ENCODE data around the gene MOB3B. TPM values are rescaled to one million over a fixed set of nuclear protein-coding genes. Genes with fewer than 3 reads are reported as not detected.

Gene MOB3B
- polyA plus RNA-seq, 1 experiment, result 0.38 TPM

DNA sequence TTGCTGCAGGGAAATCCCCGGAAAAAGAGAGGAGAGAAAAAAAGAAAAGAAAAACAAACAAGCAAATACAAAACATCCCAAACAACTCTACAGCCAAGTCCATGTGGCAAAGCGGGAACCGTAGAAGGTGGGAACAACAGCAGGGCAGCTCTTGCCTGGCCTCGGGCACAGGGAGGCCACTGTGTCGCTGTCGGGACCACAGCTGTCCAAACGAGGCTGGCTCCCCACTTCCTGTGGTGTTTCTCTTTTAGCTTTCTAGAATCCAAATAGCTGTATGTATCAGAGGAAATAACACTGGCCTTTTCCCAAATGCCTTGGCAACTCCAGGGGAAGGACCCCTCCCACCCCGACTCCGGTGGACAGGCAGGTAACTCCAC is 191.1 kb downstream of the MOB3B start:
- H3K27me3 ChIP-seq (ENCODE audit: control insufficient read depth, insufficient read depth, low read length), result peaks cover 4% of the 10 kb centered on the region
- no peak overlapping the region for H3K4me3 ChIP-seq (ENCODE audit: low read depth, low read length)
- TF ChIP-seq, protein P1, sequence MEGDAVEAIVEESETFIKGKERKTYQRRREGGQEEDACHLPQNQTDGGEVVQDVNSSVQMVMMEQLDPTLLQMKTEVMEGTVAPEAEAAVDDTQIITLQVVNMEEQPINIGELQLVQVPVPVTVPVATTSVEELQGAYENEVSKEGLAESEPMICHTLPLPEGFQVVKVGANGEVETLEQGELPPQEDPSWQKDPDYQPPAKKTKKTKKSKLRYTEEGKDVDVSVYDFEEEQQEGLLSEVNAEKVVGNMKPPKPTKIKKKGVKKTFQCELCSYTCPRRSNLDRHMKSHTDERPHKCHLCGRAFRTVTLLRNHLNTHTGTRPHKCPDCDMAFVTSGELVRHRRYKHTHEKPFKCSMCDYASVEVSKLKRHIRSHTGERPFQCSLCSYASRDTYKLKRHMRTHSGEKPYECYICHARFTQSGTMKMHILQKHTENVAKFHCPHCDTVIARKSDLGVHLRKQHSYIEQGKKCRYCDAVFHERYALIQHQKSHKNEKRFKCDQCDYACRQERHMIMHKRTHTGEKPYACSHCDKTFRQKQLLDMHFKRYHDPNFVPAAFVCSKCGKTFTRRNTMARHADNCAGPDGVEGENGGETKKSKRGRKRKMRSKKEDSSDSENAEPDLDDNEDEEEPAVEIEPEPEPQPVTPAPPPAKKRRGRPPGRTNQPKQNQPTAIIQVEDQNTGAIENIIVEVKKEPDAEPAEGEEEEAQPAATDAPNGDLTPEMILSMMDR (IDR thresholded peaks at IDR 0.05; ENCODE audit: low read depth, low read length), result no peak
- H3K27ac ChIP-seq (ENCODE audit: low read depth, low read length), result no peak overlapping the region
- POLR2A ChIA-PET, result no interaction called here
- CTCF ChIA-PET, result no interaction called here
- H3K9me3 ChIP-seq (ENCODE audit: control insufficient read depth, insufficient read depth, low read length), result no peaks in the 10 kb centered on the region
- DNase-seq (ENCODE audit: low read depth, low spot score), result no peak

DNA sequence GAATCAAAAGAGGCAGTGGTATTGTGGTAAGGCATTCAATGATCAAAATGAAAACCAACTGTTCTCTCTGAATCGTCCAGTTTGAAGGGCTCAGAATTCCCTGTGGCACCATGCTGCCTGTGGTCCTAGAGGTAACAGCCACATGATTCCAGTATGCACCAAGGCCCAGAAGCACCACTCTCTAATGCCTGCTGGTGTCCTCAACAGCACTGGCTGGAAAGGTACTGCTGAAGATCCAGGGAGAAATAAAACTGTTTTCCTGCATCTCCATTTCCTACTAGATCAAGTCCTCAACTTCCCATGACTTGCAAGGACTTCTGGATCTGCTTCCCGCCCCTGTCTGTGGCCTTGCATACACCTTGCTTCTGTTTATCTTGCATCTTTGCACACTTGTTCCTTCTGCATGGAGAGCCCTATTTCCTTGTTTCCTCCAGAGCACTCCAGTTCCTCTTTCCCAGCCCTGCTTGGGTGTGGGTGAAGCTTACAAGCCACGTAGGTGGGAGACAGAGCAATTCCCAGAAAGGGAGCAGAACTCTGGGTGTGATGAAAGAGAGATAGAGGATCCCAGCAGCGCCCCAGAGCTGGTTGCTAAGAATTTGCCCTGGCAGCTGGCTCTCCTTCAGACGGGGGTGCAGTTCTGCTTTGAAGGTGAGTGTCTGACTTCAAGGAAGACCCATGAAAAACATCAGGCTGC is 191.6 kb downstream of the MOB3B start:
- peaks cover 4% of the 10 kb centered on the region for H3K27me3 ChIP-seq (ENCODE audit: control insufficient read depth, insufficient read depth, low read length)
- H3K27ac ChIP-seq (ENCODE audit: low read depth, low read length), result no peak overlapping the region
- no peak for DNase-seq (ENCODE audit: low read depth, low spot score)
- ChIA-PET POLR2A (no interaction called here), CTCF (interaction anchor here (0.6 to 1.5 kb wide), 2 partner anchors 192 to 210 kb away, joined by 3 to 9 read pairs; no protein-coding TSS in a partner anchor)
- no peak overlapping the region for H3K4me3 ChIP-seq (ENCODE audit: low read depth, low read length)
- H3K9me3 ChIP-seq (ENCODE audit: control insufficient read depth, insufficient read depth, low read length), result no peaks in the 10 kb centered on the region
- TF ChIP-seq, protein P1 (IDR thresholded peaks at IDR 0.05; ENCODE audit: low read depth, low read length), result no peak

DNA sequence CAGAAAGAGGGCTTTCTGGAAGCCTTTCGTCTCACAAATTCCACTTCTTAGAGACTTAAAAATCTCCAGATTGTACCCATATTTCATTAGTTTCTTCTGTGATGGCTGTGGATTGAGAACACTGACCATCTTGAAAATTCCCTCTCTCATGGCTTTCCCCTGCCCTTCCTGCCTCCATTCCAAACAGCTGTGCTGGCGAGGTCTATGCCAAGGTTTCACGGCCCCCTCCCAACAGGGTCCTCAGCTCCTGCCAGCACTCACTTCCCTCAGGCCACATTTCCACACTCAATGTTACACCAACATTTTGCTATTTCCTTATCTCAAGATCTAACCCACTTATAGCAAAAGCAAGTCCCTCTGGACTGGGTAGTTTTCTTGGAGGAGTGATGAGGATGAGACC is 192.4 kb downstream of the MOB3B start:
- H3K4me3 ChIP-seq (ENCODE audit: low read depth, low read length), result no peak overlapping the region
- no peaks in the 10 kb centered on the region for H3K9me3 ChIP-seq (ENCODE audit: control insufficient read depth, insufficient read depth, low read length)
- no peak for DNase-seq (ENCODE audit: low read depth, low spot score)
- CTCF ChIA-PET, result interaction anchor here (0.6 to 1.5 kb wide), 2 partner anchors 193 to 210 kb away, joined by 3 to 9 read pairs; no protein-coding TSS in a partner anchor
- no peak overlapping the region for H3K27ac ChIP-seq (ENCODE audit: low read depth, low read length)
- POLR2A ChIA-PET, result no interaction called here
- peaks cover 4% of the 10 kb centered on the region for H3K27me3 ChIP-seq (ENCODE audit: control insufficient read depth, insufficient read depth, low read length)
- TF ChIP-seq, protein P1 (IDR thresholded peaks at IDR 0.05; ENCODE audit: low read depth, low read length), result no peak

DNA sequence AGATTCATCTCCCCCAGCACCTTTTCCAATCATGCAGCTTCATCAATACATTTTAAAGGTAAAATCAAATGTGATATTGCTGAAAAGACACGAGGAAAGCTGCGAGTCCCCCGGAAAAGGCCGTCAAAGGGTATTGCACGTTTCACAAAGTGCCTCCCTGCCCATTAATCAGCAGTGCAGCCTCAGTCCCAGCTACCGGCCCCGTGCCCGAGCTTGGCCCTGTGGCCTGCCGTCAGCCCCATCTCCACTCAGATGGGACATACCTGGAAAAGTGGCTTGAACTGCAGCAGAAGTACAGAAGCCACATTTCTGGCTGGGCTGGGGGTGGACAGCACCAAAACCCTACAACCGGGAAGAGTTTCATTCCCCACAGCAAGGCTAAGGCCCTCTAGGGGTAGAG is 192.8 kb downstream of the MOB3B start:
- DNase-seq (ENCODE audit: low read depth, low spot score), result no peak
- POLR2A ChIA-PET, result no interaction called here
- Histone ChIP-seq H3K4me3 (ENCODE audit: low read depth, low read length) (no peak overlapping the region), H3K9me3 (ENCODE audit: control insufficient read depth, insufficient read depth, low read length) (no peaks in the 10 kb centered on the region), H3K27me3 (ENCODE audit: control insufficient read depth, insufficient read depth, low read length) (peaks cover 4% of the 10 kb centered on the region), H3K27ac (ENCODE audit: low read depth, low read length) (no peak overlapping the region)
- CTCF ChIA-PET, result interaction anchor here (1.1 to 1.5 kb wide), 2 partner anchors 211 to 212 kb away, joined by 5 to 9 read pairs; no protein-coding TSS in a partner anchor
- TF ChIP-seq, protein P1 (IDR thresholded peaks at IDR 0.05; ENCODE audit: low read depth, low read length), result no peak

DNA sequence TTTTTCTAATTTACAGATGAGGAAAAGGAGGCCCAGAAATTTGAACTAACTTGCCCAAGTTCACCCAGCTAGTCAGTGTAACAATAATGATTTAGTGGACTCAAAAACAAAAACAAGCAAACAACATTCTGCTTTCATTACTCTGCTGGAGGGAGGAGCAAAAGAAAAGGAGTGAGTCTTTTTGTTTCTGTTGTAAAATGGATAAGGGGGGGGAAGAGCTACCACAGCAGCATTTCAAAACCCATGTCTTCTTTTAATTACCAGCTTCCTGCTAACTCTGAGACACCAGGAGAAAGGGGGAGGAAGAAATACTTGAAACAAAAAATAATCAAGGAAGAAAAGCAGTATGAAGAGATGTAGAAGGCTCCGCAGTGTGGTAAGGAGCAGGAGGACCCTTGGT is 193.5 kb downstream of the MOB3B start:
- no peak for DNase-seq (ENCODE audit: low read depth, low spot score)
- Histone ChIP-seq H3K9me3 (ENCODE audit: control insufficient read depth, insufficient read depth, low read length) (no peaks in the 10 kb centered on the region), H3K4me3 (ENCODE audit: low read depth, low read length) (no peak overlapping the region), H3K27ac (ENCODE audit: low read depth, low read length) (no peak overlapping the region), H3K27me3 (ENCODE audit: control insufficient read depth, insufficient read depth, low read length) (peaks cover 3% of the 10 kb centered on the region)
- CTCF ChIA-PET, result interaction anchor here (1.1 to 1.3 kb wide), 2 partner anchors 210 to 213 kb away, joined by 3 to 5 read pairs; no protein-coding TSS in a partner anchor
- TF ChIP-seq, protein P1 (IDR thresholded peaks at IDR 0.05; ENCODE audit: low read depth, low read length), result no peak
- POLR2A ChIA-PET, result no interaction called here
